ENCODE data around the gene AP1B1.
A peak's percentile ranks its signal among the peaks of the same experiment; 100 is the strongest.

The AP1B1 gene

GRCh38 chr22:29311464-29312217 lies 76.7 kb downstream of the AP1B1 start:
- no peak for DNase-seq

- peak; percentile 15 for DNase-seq
Observed at GRCh38 chr22:29310863-29311339, 77.5 kb downstream of the AP1B1 start.

GRCh38 chr22:29310065-29310862 lies 78.1 kb downstream of the AP1B1 start:
- no peak for DNase-seq

GRCh38 chr22:29309332-29310064 lies 78.9 kb downstream of the AP1B1 start:
- DNase-seq = no peak

- DNase-seq = no peak
Observed at GRCh38 chr22:29308791-29309262, 79.5 kb downstream of the AP1B1 start.

- DNase-seq = no peak
Observed at GRCh38 chr22:29308148-29308790, 80.1 kb downstream of the AP1B1 start.

DNA sequence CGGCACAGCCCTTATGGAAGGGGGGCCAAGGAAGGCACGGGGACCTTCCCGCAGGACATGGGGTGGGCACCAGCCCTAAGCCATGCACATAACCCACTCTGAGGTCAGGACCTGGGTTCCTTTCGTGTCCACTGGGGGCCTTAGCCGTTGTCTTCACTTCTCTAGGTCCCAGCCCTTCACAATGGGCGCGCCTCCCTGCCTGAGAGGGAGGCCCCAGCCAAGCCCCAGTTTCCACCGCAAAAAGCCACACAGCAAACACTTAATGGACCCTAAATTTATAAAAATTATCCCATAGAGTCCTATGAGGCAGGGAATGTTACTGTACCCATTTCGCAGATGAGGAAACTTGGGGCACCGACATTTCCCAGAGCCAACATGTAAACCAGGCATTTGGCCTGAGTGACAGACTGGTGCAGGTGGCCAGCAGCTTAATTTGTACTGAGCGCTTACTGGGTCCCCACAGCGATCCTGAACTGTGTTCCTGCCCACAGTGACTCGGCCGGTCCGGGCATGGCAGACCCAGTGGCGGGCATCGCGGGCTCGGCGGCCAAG lies 80.7 kb downstream of the AP1B1 start:
- no peak for DNase-seq

DNA sequence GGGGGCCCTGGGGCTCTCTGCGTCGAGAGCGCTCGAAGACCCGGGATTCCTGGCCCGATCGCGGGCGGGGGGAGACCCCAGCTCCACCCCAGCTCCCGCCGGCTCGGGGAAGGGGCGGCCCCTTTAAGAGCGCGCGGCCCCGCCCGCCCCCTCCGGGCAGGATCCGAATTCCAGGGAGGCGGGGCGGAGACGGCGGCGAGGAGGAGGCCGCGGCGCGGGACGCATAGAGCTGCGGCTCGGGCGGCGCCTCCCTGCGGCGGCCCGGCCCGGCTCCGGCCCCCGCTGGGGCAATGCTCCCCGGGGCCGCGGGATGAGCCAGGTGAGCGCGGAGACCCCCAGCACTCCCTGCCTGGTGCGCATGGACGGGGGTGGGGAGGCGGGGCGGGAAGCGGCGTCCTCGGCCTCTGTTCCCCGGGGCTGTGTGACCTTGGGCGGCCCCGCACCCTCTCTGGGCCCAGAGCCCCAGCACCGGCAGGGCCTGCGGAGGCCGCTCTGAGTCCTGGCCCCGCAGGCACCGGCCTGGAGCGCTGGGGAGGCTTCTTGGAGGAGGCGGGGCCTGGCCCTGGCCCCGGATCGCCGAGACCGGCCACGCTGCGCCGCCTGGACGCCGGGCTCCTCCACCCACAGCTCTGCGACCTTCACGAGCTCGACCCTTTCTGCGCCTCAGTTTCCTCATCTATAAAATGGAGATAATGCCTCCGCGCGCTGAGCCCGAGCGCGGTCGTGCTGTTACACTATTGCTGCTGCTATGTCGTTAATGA lies 81.4 kb downstream of the AP1B1 start:
- peak; percentile 55 for DNase-seq

DNA sequence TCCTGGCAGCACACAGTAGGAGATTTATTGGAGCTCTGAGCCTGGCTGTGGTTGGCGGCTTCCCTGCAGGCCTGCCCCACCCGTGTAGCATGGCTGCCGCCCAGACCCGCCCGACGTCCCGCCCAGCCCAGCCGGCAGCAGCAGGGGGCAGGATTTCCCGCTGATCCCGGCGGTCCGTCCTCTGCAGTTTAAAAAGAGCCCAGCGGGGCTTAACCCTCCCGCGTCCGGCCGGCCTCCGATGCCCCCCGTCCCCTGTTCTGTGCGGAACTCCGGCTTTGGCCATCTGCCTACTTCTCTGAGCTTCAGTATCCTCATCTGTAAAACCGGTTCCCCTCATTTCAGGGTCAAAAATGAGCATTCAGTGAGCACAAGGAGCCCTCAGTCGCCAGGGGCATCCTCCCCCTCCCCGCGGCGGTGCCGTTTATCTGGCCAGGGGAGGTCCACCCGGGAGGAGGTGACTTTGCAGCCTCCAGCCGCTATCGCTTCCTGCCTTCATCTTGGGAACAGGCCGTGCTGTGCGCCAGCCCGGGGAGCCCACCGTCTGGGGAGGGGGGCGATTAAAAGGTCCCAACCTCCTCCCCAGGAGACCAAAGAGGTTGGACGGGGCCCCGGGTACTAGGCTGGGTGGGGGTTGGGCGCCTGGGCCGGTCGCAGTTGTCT lies 82.1 kb downstream of the AP1B1 start, which contains the start of gene GAS2L1:
TSS of gene GAS2L1 (plus strand) at position 476 of the 660 bp plus-strand sequence. CDS start 1,456 bp downstream, outside the sequence.
- peak; percentile 65 for DNase-seq

- DNase-seq = no peak
Observed at GRCh38 chr22:29305836-29306174, 82.6 kb downstream of the AP1B1 start.

- no peak for DNase-seq
Observed at GRCh38 chr22:29302681-29303465, 85.5 kb downstream of the AP1B1 start.

DNA sequence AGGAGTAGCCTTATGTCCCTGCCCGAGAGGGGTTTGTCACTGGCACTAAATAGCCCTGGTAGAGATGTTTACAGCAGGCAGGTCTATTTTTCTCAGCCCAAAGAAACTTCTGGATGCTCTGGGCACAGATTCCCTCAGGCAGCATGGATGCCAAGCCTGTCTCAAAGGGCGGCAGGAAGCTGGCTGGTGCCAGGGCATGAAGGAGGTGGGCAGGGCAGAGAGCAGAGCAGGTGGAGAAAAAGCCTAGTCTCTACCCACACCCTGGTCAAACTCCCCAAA lies 86.0 kb downstream of the AP1B1 start:
- no peak for DNase-seq

GRCh38 chr22:29301716-29302401 lies 86.5 kb downstream of the AP1B1 start:
- DNase-seq = no peak

- no peak for DNase-seq
Observed at GRCh38 chr22:29300807-29301601, 87.4 kb downstream of the AP1B1 start.

DNA sequence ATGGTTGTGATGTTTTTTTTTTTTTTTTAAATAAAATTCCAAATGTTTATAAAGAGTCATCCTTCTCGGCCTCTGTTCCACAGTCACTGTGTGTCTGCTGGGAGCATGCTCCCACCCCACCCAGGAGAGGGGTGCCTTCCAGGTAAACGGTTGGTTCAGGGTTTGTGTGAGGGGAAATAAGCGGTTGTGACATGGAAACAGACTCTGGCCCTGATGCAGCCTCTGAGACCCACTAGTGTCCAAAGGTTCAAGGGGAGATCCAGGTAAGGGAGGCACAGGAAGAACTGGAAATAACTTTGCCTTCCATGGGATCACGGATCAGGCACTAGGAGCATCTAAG lies 87.9 kb downstream of the AP1B1 start:
- DNase-seq = no peak

GRCh38 chr22:29299136-29299900 lies 89.1 kb downstream of the AP1B1 start:
- DNase-seq = no peak

- DNase-seq = no peak
Observed at GRCh38 chr22:29298641-29299040, 89.7 kb downstream of the AP1B1 start.

DNA sequence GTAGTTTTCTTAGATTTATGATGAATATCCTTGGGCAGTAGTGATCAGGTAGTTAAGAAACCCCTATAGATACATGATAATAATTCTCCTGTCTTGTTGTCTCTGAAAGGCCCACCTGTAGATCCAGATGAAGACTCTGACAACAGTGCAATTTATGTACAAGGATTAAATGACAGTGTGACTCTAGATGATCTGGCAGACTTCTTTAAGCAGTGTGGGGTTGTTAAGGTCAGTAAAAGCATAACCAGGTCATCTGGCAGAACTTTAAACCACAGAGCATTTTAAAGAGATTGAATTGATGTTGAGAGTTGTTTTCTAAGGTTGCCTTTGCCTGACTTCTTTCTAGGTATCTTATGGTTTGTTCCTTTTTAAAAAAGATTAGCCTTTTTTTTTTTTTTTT lies 96.0 kb downstream of the AP1B1 start:
- no peak for DNase-seq

All from NCI-H2171 (cell line).